IMR-90 (cell line): ENCODE measurements around the gene SLC1A7.

ENCODE experiments used
- BHLHE40 ChIP-seq: fragments of 150-350 bp; IDR thresholded peaks from 2 replicates; pipeline ENCODE4 v1.6.1; 2016; ENCODE audit warnings: mild to moderate bottlenecking, low read depth, low read length
- CEBPB ChIP-seq: IDR thresholded peaks from 2 replicates; pipeline ENCODE4 v1.6.1; 2012; ENCODE audit warnings: low read depth, low read length, improper control_type of control experiment
- MXI1 ChIP-seq: IDR thresholded peaks from 2 replicates; pipeline ENCODE4 v1.6.1; 2012; ENCODE audit warnings: low read depth, mild to moderate bottlenecking, low read length, moderate library complexity, borderline replicate concordance
- POLR2A ChIP-seq: IDR thresholded peaks from 2 replicates; pipeline ENCODE4 v1.6.1; 2012; ENCODE audit warnings: mild to moderate bottlenecking, low read depth, low read length
- RAD21 ChIP-seq: IDR thresholded peaks from 2 replicates; pipeline ENCODE4 v1.6.1; 2012; ENCODE audit warnings: low read length, improper control_type of control experiment
- RFX5 ChIP-seq: IDR thresholded peaks from 2 replicates; pipeline ENCODE4 v1.8.0; 2012; ENCODE audit warnings: low read depth, mild to moderate bottlenecking, low read length, moderate library complexity
- TF ChIP-seq, protein P1 (sequence below): fragments of 150-350 bp; IDR thresholded peaks from 2 replicates; pipeline ENCODE4 v1.6.1; 2017; ENCODE audit warnings: mild to moderate bottlenecking, antibody characterized with exemption, low read length, low read depth
- TF ChIP-seq, protein P2 (sequence below): conservative IDR thresholded peaks from 2 replicates; pipeline ENCODE4 v1.5.1; 2012; ENCODE audit warnings: mild to moderate bottlenecking, low read depth, low read length, improper control_type of control experiment

DNA sequence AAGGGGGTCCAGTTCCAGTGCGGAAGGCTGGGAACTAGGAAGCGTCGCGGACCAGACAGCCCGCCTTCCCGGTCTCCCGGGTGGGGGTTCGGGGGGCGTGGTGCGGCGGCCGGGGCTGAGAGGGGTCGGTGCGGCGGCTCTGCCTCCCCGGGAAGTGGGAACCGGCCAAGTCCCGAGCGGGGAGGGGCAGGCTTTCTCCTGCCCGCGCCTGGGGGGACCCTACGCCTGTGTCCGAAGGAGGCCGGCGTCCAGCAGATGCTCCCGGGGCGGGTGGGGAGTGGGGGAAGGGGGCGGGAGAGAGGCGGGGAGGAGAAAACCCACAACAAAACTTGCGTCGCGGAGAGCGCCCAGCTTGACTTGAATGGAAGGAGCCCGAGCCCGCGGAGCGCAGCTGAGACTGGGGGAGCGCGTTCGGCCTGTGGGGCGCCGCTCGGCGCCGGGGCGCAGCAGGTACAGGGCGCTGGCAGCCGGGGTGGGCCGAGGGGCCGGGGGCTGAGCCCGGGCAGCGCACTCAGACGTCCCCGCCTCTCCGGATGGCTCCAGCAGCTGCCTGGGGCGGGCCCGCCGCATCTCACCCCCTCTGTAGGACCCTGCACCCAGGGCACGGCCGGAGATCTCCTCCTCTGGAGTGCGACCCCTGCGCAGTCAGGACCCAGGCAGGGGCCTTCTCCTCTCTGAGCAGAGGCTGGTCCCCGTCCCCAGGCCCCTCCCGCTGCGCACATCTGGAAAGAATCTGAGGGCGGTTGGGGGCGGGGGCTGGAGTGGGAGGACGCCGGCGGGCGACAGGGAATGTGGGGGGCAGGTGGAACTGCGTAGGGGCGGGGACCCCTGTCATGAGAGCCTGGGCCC, 80.4 kb downstream of the SLC1A7 start, which contains the start of gene PODN:
- TF ChIP-seq, protein P1, sequence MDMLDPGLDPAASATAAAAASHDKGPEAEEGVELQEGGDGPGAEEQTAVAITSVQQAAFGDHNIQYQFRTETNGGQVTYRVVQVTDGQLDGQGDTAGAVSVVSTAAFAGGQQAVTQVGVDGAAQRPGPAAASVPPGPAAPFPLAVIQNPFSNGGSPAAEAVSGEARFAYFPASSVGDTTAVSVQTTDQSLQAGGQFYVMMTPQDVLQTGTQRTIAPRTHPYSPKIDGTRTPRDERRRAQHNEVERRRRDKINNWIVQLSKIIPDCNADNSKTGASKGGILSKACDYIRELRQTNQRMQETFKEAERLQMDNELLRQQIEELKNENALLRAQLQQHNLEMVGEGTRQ: no peak
- TF ChIP-seq POLR2A: no peak
- TF ChIP-seq, protein P2, sequence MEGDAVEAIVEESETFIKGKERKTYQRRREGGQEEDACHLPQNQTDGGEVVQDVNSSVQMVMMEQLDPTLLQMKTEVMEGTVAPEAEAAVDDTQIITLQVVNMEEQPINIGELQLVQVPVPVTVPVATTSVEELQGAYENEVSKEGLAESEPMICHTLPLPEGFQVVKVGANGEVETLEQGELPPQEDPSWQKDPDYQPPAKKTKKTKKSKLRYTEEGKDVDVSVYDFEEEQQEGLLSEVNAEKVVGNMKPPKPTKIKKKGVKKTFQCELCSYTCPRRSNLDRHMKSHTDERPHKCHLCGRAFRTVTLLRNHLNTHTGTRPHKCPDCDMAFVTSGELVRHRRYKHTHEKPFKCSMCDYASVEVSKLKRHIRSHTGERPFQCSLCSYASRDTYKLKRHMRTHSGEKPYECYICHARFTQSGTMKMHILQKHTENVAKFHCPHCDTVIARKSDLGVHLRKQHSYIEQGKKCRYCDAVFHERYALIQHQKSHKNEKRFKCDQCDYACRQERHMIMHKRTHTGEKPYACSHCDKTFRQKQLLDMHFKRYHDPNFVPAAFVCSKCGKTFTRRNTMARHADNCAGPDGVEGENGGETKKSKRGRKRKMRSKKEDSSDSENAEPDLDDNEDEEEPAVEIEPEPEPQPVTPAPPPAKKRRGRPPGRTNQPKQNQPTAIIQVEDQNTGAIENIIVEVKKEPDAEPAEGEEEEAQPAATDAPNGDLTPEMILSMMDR: no peak
- no peak for TF ChIP-seq CEBPB
- no peak for TF ChIP-seq BHLHE40
- no peak for TF ChIP-seq RAD21
- no peak for TF ChIP-seq RFX5
- TF ChIP-seq MXI1: no peak
